Activated B cell treated with CpG ODN at 0.5 μM for 24 hours (primary cell): ENCODE measurements around the gene TGM5. TPM values are rescaled to one million over a fixed set of nuclear protein-coding genes. Genes with fewer than 3 reads are reported as not detected.

Source experiments
- ATAC-seq: fragments of 200-7000 bp; cut with Tn5 transposase; one replicate; pipeline ENCODE4 v1.10.0; 2021; ENCODE audit warnings: low read depth, mild to moderate bottlenecking, moderate library complexity
- CTCF ChIA-PET: fragments of 350-600 bp; sonication (Branson Sonifier 250); formaldehyde crosslinking; loops from one replicate; lab custom pipeline; 2021; ENCODE audit warnings: antibody characterized with exemption; lab: Charles Lee
- POLR2A ChIA-PET: fragments of 350-600 bp; sonication (Branson Sonifier 250); formaldehyde crosslinking; loops from one replicate; lab custom pipeline; 2021; ENCODE audit warnings: antibody characterized with exemption; lab: Charles Lee
- DNase-seq: peaks from one replicate; pipeline ENCODE4 v3.0.0; 2022
- H3K27ac Mint-ChIP-seq: one replicate; pipeline ENCODE4 v1.8.0; 2020; ENCODE audit warnings: mixed read lengths
- H3K27me3 Mint-ChIP-seq: one replicate; pipeline ENCODE4 v1.8.0; 2021; ENCODE audit warnings: mixed read lengths
- H3K36me3 Mint-ChIP-seq: one replicate; pipeline ENCODE4 v1.8.0; 2021; ENCODE audit warnings: low read depth, mixed read lengths
- H3K4me1 Mint-ChIP-seq: one replicate; pipeline ENCODE4 v1.8.0; 2021; ENCODE audit warnings: mixed read lengths
- H3K4me3 Mint-ChIP-seq: one replicate; pipeline ENCODE4 v1.8.0; 2020; ENCODE audit warnings: mild to moderate bottlenecking, mixed read lengths
- H3K9me3 Mint-ChIP-seq: one replicate; pipeline ENCODE4 v1.8.0; 2020; ENCODE audit warnings: mixed read lengths
- CTCF ChIP-seq: fragments of 200-600 bp; IDR thresholded peaks from one replicate; pipeline ENCODE4 v1.8.0; 2022; ENCODE audit warnings: antibody characterized with exemption, mild to moderate bottlenecking
- intact Hi-C: fragments of 100-400 bp; cut with micrococcal nuclease; formaldehyde crosslinking; loops from one replicate; pipeline ENCODE4 v1.15.1; 2024
- total RNA-seq: library from RNA; stranded (reverse); gene quantifications from 2 replicates; pipeline ENCODE4 v1.2.3, GENCODE V29; 2022

TGM5 gene
- total RNA-seq, 1 donor from 2014 or later, result 0.11 TPM

- no peak overlapping the region for H3K27ac Mint-ChIP-seq
- intact Hi-C loops, result no loop called here
- no peak overlapping the region for H3K4me3 Mint-ChIP-seq
- ChIA-PET CTCF (interaction anchor here (1.4 to 7.8 kb wide), 2 partner anchors 48 to 57 kb away, joined by 3 to 290 read pairs; no protein-coding TSS in a partner anchor), POLR2A (no interaction called here)
- no peaks in the 10 kb centered on the region for H3K27me3 Mint-ChIP-seq
- peaks cover 18% of the 10 kb centered on the region for H3K4me1 Mint-ChIP-seq
- no peaks in the 10 kb centered on the region for H3K36me3 Mint-ChIP-seq
- ATAC-seq (no peak), DNase-seq (no peak)
- no peaks in the 10 kb centered on the region for H3K9me3 Mint-ChIP-seq
- no peak for TF ChIP-seq CTCF
Observed at GRCh38 chr15:43280996-43281395, 14.3 kb upstream of the TGM5 start.

- DNase-seq (no peak), ATAC-seq (no peak)
- CTCF ChIA-PET, result interaction anchor here (0.5 to 0.7 kb wide), 2 partner anchors 51 to 58 kb away, joined by 3 to 4 read pairs; no protein-coding TSS in a partner anchor
- Mint-ChIP-seq H3K27ac (no peak overlapping the region), H3K4me3 (no peak overlapping the region), H3K9me3 (no peaks in the 10 kb centered on the region), H3K36me3 (no peaks in the 10 kb centered on the region), H3K4me1 (peaks cover 10% of the 10 kb centered on the region), H3K27me3 (no peaks in the 10 kb centered on the region)
- intact Hi-C loops, result no loop called here
- no peak for TF ChIP-seq CTCF
- POLR2A ChIA-PET, result no interaction called here
Observed at GRCh38 chr15:43279496-43279895, 12.8 kb upstream of the TGM5 start.

- H3K36me3 Mint-ChIP-seq, result no peaks in the 10 kb centered on the region
- intact Hi-C loops, result no loop called here
- peaks cover 4% of the 10 kb centered on the region for H3K4me1 Mint-ChIP-seq
- POLR2A ChIA-PET, result no interaction called here
- no peak for ATAC-seq
- H3K4me3 Mint-ChIP-seq, result no peak overlapping the region
- no peaks in the 10 kb centered on the region for H3K9me3 Mint-ChIP-seq
- CTCF ChIA-PET, result no interaction called here
- no peak for TF ChIP-seq CTCF
- no peak overlapping the region for H3K27ac Mint-ChIP-seq
- DNase-seq, result no peak
- no peaks in the 10 kb centered on the region for H3K27me3 Mint-ChIP-seq
Observed at GRCh38 chr15:43278869-43279268, 12.1 kb upstream of the TGM5 start.

GRCh38 chr15:43277901-43278300, 11.2 kb upstream of the TGM5 start:
- H3K9me3 Mint-ChIP-seq, result no peaks in the 10 kb centered on the region
- H3K4me3 Mint-ChIP-seq, result no peak overlapping the region
- no peak for ATAC-seq
- no peak for DNase-seq
- intact Hi-C loops, result no loop called here
- ChIA-PET POLR2A (no interaction called here), CTCF (no interaction called here)
- H3K27me3 Mint-ChIP-seq, result no peaks in the 10 kb centered on the region
- H3K27ac Mint-ChIP-seq, result no peak overlapping the region
- peaks cover 4% of the 10 kb centered on the region for H3K4me1 Mint-ChIP-seq
- no peak for TF ChIP-seq CTCF
- H3K36me3 Mint-ChIP-seq, result no peaks in the 10 kb centered on the region

GRCh38 chr15:43277231-43277823, 10.6 kb upstream of the TGM5 start:
- ChIA-PET POLR2A (no interaction called here), CTCF (interaction anchor here (0.6 to 0.8 kb wide), 2 partner anchors 8 to 52 kb away, joined by 3 to 4 read pairs; no protein-coding TSS in a partner anchor)
- no peak overlapping the region for H3K27ac Mint-ChIP-seq
- no peak overlapping the region for H3K4me3 Mint-ChIP-seq
- TF ChIP-seq CTCF, result no peak
- no peak for ATAC-seq
- no peaks in the 10 kb centered on the region for H3K36me3 Mint-ChIP-seq
- no peak for DNase-seq
- intact Hi-C loops, result no loop called here
- no peaks in the 10 kb centered on the region for H3K27me3 Mint-ChIP-seq
- peaks cover 4% of the 10 kb centered on the region for H3K4me1 Mint-ChIP-seq
- no peaks in the 10 kb centered on the region for H3K9me3 Mint-ChIP-seq
